IPS DF 4.7 (cell line): ENCODE measurements around the gene XPO6.
"Not testable (repeated sequence)": the region's sequence is repeated elsewhere in the genome, so short reads cannot be mapped to it uniquely, and the experiment has no call there.

ENCODE experiments used
- DNase-seq: peaks from one replicate; pipeline ENCODE4 v3.0.0-alpha.2; 2013; ENCODE audit warnings: low spot score; ENCODE audit errors: extremely low read depth

The XPO6 gene

DNA sequence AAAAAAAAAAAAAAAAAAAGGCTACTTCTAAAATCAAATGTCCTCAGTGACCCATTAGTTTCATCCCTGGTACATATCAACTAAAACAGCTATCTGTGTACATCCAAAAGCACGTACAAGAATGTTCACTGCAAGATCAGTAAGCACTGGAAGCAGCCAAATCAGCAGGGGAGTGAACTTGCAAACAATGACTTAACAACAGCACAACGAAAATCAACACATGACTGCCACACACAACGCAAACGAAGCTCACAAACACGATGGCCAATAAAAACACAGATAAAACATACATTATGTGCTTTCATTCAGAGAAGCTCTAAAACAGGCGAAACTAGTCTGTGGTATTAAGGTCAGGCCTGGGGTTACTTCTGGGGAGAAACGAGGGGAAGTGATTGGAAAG lies 60.6 kb downstream of the XPO6 start:
- no peak for DNase-seq

DNA sequence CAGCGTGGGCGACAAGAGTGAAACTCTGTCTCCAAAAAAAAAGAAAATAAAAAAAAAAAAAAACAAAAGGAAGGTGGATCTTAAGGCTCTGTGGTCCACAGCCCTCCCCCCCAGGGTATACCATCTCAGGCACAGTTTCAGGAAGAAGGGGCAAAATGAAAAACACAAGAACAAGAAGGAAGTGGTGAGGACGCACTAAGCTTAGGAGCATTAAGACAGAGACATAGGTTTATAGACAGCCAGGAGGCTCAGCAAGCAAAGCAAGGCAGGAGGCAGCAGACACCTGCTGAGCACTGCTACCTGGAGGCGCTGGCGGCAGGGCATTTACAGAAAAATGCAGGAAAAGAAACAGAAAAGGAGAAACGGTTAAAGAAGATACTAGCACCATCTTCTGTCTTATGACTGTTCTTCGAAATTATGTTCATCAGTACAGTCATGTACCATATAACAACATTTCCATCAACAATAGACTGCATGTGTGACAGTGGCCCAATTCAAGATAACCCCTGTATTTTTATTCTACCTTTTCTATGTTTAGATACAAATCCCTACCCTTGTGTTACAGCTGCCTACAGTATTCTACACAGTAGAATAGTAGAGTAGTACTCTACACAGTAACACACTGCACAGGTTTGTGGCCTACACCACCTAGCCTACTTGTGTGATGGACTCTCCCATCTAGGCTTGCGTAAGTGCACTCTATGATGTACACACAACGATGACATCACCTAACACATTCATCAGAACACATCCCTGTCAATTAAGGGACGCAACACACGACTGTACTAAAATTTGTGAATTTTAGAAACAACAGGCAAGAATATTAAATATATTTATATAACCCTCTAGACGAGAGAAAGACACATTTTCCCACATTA lies 62.5 kb downstream of the XPO6 start:
- DNase-seq, result no peak

DNA sequence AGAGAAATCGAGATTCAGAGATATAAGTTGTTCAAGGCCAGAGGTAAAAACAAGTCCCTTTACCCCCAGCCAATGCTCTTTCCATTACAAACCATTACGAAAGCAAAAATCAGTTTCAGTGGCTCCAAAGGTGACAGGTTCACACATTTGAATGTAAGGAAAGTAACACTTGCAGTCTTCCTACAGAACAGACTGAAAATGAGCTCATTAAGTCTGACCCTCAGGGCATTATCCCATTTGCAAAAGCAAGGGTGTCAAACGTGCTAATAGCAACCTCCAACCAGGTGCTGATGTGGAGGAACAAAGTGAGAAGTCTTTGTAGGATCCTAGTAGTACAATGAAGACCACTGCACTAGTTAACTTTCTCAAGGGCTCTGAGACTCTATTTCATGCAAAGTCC lies 65.2 kb downstream of the XPO6 start:
- no peak for DNase-seq

DNA sequence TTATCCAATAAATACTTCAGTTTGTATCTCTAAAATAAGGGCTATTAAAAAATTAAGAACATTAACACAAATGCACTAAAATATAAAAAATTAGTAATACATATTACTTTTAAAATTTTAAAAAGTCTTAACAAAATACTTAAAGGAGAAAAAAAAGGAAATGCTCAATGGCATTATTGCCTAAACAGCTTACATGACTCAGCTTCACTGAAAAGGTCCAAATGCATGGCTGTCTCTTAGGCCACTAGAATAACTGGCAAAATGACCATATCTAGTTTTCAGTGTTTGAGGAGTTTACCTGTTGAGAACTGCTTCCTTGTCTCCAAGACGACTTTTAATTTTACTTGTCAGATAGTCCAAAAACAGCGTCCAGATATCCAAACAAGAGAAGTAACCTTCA lies 66.0 kb downstream of the XPO6 start:
- no peak for DNase-seq

DNA sequence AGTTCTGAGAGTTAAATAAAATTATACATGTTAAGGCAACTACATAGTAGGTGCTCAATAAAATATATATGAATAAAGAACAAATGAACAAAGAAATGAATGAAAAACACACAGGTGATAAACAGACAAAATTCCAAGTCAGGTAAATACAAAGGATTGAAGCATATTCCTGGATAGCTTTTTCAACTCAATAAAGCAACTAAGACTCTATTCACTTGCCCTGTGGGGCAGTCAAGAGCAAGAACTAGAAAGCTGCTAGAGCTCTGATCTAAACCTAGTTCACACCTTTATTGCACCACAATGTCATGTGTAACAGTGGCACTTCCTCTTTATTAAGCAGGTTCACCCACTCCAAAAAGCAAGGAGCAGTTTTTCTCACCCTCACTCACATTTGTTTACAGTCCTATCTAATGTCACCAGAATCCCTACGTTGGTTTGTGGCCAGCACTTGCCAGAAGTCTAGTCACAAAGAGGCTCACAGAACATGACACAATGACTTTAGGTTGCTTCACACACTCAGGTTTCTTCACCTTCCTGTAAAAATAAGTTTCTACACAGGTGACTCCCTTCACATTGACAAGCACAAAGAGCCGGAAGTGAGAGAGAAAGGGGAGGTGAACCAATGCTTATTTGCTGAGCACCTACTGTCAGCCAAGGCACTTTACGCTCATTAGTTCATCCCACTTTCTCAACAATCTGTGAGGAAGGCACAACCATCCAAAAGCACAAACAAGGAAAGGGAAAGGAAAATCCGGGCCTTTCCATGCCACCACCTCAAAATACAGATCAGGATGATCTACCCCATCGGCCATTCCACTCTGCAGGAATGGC lies 70.8 kb downstream of the XPO6 start:
- DNase-seq, result no peak

DNA sequence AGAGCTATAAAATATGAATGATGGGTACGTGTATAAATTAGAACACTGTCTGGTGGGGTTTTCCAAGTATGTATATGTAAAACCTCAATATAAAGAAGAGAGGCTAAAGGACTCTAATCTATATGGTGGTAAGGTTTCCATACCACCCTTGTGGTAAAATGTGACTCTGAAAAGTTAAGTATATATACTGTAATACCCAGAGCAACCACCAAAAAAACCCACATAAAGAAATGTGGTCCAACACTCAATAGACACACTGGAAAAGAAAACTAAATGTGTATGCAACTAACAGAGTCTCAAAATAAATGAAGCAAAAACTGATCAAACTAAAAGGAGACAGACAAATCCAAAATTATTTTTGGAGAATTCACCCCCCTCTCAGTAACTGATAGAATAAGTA lies 72.2 kb downstream of the XPO6 start:
- no peak for DNase-seq

DNA sequence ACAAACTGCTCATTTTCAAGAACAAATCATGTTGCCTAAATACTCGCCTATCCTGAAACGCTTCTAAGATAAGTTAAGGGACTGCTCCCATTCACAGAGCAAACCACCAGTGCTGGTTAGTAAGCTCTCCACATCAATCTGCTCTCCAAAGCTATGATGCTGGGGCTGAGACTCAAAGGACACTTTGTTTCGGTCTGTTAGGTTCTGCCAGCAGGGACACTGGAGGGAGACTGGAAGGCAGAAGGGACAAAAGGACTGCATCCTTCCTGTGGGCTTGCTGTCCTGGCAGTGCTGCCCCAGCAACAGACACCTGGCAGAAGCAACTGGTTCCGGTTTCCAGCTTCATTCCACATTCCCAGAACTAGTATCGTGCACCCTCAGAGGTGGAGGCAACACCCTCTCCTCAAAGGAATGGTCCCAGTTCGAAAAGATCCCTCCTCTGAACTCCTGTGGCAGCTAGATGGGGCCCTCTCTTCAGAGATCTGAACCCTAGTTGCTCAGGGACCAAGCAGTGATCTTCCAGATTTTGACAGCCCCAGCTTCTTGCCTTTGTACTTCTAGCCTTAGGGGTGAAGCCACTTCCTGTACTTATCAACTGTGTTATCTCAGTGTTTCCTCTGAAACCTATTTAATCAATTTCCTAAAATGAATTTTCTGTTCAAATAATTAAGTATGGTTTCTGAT lies 74.9 kb downstream of the XPO6 start:
- DNase-seq, result no peak

DNA sequence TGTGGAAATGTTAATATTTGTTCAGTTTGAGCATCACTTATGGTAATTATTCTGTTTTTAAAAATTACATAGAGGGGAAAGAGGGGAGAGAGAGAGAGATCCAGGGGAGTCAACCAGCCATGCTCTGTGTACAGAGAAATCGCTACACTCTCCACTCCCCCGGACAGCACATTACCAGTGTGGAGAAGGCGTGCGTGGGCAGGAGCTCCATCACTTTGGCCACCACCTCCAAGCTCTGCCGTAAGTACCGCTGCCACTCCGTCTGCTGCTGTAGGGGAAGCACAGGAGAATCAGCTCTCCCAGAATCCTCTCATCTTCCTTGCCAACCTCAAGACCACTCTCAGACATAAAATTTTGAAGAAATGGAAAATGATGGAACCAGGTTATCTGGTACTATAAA lies 78.1 kb downstream of the XPO6 start:
- DNase-seq, result no peak

DNA sequence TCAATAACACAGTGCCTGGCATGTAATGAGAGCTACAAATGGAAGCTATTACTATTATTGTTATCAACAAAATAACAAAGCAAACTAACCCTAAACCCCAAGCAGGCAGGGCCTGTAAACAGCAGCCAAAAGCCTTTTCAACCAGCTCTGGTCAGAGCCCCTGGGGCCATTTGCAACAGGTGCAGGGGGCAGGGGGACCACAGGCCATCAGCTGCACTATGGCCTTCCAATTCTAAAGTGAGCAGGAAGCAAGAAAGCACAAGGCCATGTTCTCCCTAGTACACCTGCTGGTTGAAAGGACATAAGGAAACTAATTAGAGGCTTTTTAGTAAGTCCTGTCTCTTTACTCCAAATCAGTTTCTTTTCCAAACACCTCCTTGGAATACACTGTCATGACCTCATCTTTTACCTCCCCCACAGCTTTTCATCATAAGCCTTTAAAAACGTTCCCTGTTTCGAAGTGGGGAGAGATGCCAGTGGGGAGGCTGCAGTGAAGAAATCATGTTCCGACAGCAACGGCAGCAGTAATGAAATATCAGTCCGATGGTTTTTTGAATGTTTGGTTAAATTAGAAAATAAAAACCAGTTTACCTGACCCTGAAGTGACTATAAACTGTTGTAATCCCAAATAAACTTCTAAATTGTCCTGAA lies 79.9 kb downstream of the XPO6 start:
- DNase-seq, result no peak

DNA sequence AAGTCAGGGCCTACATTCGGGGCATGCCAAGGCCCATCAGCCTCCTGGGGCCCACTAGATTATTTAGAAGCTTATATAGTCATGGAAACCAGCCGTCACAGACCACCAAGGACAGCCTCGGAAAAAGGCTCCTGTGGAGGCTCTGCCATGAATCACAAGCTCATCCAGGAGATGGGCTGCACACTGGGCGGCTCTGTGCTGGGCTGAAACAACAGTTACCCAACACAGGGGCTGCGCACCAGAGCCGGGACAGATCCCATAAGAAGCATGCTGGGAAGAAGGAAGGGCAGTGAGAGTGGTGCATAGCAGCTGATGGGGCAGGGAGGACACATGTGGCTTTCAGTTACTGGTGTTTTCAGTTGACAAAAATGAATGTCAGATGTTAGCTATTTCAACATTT lies 80.6 kb downstream of the XPO6 start:
- DNase-seq, result no peak

DNA sequence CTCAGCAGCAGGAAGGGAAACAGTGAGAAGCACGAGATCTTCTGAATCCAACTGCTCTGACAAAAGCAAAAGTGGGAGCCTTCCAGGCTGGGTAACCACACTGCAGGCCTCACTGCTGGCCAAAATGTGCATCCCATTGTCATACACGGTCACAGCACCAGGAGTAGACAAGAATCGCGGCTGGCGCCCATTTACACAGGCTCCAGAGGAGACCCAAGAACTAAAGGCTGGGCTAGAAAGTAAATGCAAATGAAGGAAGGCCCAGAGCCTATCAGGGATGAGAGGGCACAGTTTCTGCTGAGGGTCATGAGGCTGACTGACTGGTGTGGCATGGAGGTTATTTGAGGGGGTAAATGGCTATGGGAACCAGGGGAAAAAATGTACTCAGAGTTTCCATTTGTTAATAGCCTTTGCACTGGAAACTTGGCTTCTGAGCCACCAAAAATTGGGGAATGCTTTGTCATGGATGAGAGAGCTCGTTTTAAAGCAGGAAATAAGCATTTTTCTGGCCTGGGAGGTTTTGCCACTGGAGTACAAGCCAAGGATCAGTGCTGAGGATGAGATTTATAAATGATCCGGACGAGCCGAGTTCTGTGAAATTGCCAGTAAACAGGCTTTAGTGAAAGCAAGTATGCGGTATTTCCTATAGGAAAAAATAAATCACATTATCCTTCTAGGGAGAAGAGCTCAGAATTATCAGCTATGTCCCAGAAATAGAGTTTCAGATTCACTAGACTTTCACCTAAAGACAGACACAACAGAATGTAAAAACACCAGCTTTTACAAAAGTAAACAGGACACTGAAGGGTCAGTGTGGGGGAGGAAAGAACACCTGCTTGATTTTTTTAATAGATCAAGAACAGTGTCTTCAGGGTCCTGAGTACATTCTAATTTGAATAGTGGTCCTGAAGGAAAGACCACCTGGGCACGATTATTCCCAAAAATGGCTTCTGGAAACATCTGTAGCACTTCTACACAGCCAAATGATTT lies 81.4 kb downstream of the XPO6 start:
- DNase-seq, result no peak

DNA sequence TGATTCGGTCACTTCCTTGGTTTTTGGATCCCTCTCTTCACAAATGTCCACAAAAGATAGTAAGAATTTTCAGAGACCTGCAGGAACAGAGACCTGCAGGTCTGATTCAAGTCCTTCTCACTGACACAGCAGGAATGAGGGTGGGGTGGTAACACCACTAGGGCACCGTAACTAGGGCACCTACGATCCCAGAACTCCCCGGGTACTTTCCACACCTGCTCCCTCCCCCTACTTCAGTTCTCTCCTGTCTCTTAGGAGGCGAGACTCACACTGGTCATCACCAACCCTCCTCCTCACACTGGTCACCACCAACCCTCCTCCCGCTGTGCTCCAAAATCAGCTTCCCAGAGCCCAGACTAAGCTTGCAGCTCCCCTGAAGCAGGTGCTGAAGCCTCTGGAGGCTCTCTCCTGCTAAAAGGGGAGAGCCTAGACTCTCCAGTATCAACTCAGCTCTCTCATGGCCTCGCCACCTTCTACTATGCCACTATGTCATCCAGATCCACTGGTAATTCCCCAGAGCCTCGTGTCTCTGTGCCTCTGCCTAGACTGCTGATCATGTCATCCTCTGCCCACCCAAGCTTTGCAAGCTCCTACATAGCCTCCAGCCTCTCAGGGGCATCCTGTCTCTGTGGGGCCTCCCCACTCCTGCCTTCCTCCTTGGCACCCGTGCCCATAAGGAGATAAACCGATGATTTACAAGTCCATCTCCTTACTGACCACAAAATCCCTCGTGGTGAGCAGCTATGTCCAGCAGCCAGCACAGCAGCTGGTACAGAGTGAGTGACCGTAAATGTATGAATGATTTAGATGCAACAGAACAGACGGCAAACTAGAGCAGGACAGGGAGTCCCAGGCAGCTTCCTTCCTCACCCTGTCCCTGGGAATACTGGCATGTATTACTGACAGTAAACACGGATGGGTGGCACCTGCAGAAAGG lies 84.8 kb downstream of the XPO6 start:
- DNase-seq, result no peak

DNA sequence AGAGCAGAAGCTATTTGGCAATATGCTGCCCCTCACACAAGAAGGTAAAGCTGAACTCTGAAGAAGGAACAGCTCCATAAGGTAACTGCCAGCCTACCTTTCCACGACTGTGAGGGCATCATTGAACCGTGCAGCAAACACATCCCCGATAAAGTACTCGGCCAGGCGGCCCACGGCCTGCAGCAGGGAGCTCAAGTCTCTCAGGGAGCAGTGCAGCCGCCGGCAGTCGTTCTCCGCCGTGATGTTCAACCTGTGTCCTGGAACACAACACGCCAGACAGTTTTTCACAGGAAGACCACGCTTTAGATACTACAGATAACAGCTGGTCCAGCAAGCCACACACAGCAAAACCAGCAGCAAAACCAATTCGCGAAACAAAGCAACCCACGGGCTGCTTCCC lies 86.2 kb downstream of the XPO6 start:
- DNase-seq, result no peak

DNA sequence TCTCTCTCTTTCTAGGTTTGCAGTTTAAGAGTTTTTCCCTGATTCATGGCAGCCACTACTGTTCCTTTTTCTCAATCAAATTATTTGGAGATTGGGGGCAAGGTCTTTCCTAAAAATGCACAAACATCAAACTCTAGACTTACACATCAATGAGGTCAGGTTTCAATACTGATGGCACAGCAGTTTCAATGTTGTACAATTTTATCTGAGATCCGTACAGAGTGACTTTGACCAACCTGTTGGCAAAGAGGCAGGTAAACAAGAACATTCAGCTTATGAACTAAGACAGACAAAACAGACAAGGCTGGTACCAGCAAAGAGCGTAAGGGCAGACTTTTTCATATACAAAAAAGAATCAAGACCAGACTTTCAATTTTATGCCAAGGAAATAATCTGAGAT lies 90.2 kb downstream of the XPO6 start:
- no peak for DNase-seq

DNA sequence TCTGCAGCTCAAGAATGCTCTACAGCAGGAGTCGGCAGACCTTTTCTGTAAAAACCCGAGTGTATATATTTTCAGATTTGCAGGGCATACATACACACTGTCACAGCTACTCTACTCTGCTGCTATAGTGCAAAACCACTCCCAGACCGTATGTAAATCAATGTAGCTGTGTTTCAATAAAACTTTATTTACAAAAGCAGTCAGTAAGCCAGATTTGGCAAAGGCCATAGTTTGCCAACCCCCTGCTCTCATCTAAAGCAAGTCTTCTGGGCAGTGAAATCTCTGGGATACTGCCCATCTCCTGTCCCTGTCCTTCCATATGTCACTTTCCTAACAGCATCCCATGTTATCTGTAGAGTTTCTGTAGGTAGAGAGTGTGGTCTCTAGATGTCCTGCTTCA lies 91.0 kb downstream of the XPO6 start:
- DNase-seq, result no peak

DNA sequence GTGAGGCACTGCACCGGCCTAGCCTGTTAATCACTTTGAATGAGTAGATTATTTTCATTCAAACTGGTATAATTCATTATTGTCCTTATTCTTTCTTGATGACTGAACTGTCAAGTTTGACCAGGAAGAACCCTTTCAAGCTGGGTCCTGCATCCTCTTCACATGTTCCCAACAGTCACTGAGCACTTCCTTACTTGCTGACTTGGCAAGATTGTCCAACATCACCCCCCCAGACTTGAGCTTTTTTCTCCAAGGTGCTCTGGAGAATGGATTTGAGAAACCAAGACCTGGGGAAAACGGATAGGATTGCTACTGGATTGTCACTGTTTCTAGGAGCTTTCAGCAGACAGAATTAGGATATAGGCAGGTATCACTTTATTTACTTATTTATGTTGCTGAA lies 93.1 kb downstream of the XPO6 start:
- DNase-seq, result no peak

DNA sequence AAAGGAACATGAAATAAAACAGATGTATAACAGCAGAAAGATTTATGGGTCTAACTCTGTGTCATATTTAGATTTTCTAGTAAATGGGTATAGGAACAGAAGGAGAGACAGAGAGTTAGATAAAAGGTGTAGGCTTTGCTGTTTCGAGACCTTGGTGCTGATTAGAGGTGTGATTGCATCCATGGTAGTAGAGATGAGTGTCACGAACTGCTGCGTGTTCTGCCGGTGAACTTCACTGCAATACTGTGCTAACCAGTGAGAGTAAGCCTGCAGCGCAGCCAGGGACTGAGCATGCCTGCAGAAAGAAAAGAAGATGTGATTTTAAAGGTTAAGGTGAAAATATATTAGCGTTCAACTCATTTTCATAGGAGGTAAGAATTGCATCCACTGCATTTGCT lies 94.6 kb downstream of the XPO6 start:
- DNase-seq, result no peak

DNA sequence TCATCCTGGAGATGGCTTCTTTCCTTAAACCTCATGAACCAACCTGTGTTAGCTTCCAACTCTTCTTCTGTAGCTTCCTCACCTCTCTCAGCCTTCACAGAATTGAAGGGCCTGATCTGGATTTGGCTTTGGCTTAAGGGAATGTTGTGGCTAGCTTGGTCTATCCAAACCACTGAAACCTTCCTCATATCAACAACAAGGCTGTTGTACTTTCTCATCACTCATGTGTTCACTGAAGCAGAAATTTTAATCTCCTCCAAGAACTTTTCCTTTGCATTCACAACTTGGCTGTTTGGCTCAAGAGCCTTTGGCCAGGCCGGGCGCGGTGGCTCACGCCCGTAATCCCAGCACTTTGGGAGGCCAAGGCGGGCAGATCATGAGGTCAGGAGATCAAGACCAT lies 95.9 kb downstream of the XPO6 start:
- DNase-seq, result not testable (repeated sequence)

DNA sequence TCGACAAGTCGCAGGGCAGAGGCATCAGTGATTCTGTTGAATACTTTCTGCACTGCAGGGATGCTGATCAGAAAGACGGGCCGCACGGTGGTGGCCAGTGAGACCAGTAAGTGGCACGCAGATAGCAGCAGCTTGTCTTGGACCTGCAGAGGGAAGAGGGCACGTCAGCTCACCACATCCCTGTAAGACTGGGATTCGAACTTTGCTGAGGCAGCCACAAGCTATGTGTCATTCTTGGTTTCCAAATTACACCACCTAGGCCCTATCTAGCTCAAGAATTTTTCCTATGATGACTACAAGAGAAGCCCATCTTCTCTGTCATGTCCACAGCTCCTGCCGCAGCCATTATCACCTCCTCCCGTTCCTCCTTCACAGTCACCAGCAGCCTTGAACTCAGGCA lies 98.9 kb downstream of the XPO6 start:
- DNase-seq, result no peak
